HepG2 (cell line): Measurements from ENCODE around the gene MLST8. TPM values are rescaled to one million over a fixed set of nuclear protein-coding genes. Genes with fewer than 3 reads are reported as not detected.

Source experiments
- ATAD3A ChIP-seq: sonication (generic); formaldehyde crosslinking; IDR thresholded peaks from 2 replicates; pipeline ENCODE4 v1.4.0; 2020; ENCODE audit warnings: missing genetic modification reagents
- CEBPB ChIP-seq: IDR thresholded peaks from 2 replicates; pipeline ENCODE4 v1.6.1; 2011; ENCODE audit warnings: low read depth, low read length, improper control_type of control experiment, borderline replicate concordance
- DNMT1 ChIP-seq: sonication (generic); formaldehyde crosslinking; IDR thresholded peaks from 2 replicates; pipeline ENCODE4 v1.5.1; 2020; ENCODE audit warnings: mild to moderate bottlenecking, missing genetic modification reagents
- HNRNPUL1 ChIP-seq: fragments of 200-400 bp; formaldehyde crosslinking; IDR thresholded peaks from 2 replicates; pipeline ENCODE4 v1.6.1; 2017; ENCODE audit warnings: low read depth, mild to moderate bottlenecking, low read length, moderate library complexity
- HOXA3 ChIP-seq: sonication (generic); formaldehyde crosslinking; IDR thresholded peaks from 2 replicates; pipeline ENCODE4 v1.5.0; 2020; ENCODE audit warnings: missing genetic modification reagents
- MTF1 ChIP-seq: sonication (generic); formaldehyde crosslinking; IDR thresholded peaks from 2 replicates; pipeline ENCODE4 v1.5.0; 2020; ENCODE audit warnings: missing genetic modification reagents
- SETDB1 ChIP-seq: sonication (generic); formaldehyde crosslinking; IDR thresholded peaks from 2 replicates; pipeline ENCODE4 v1.5.1; 2020; ENCODE audit warnings: missing genetic modification reagents, mild to moderate bottlenecking, borderline replicate concordance
- STAG1 ChIP-seq: sonication (generic); formaldehyde crosslinking; IDR thresholded peaks from 2 replicates; pipeline ENCODE4 v1.4.0; 2020; ENCODE audit warnings: missing genetic modification reagents
- TGIF2 ChIP-seq: IDR thresholded peaks from 2 replicates; pipeline ENCODE4 v1.6.1; 2016; ENCODE audit warnings: control low read depth, missing compliant biosample characterization
- TOE1 ChIP-seq: sonication (generic); formaldehyde crosslinking; IDR thresholded peaks from 2 replicates; pipeline ENCODE4 v1.4.0; 2020; ENCODE audit warnings: mild to moderate bottlenecking, missing genetic modification reagents
- ZBTB3 ChIP-seq: sonication (generic); formaldehyde crosslinking; IDR thresholded peaks from 2 replicates; pipeline ENCODE4 v1.4.0; 2020; ENCODE audit warnings: low read depth, mild to moderate bottlenecking, moderate library complexity, missing genetic modification reagents, borderline replicate concordance
- ZFAT ChIP-seq: sonication (generic); formaldehyde crosslinking; conservative IDR thresholded peaks from 2 replicates; pipeline ENCODE4 v1.8.1; 2023; ENCODE audit warnings: missing genetic modification reagents, inconsistent platforms
- ZFX ChIP-seq: sonication (generic); formaldehyde crosslinking; IDR thresholded peaks from 2 replicates; pipeline ENCODE4 v1.4.0; 2020; ENCODE audit warnings: mild to moderate bottlenecking, low read depth, missing genetic modification reagents, moderate library complexity
- ZNF101 ChIP-seq: sonication (generic); formaldehyde crosslinking; IDR thresholded peaks from 2 replicates; pipeline ENCODE4 v1.4.0; 2020; ENCODE audit warnings: mild to moderate bottlenecking, low read depth, missing genetic modification reagents, borderline replicate concordance
- ZNF205 ChIP-seq: IDR thresholded peaks from 2 replicates; pipeline ENCODE4 v1.6.1; 2018; ENCODE audit warnings: missing biosample characterization, missing genetic modification reagents
- ZNF776 ChIP-seq: sonication (generic); formaldehyde crosslinking; IDR thresholded peaks from 2 replicates; pipeline ENCODE4 v1.4.0; 2020; ENCODE audit warnings: mild to moderate bottlenecking, missing genetic modification reagents
- ZNF788 ChIP-seq: sonication (generic); formaldehyde crosslinking; IDR thresholded peaks from 2 replicates; pipeline ENCODE4 v1.5.0; 2020; ENCODE audit warnings: mild to moderate bottlenecking, missing genetic modification reagents, borderline replicate concordance
- ZSCAN30 ChIP-seq: sonication (generic); formaldehyde crosslinking; IDR thresholded peaks from 2 replicates; pipeline ENCODE4 v1.5.0; 2020; ENCODE audit warnings: mild to moderate bottlenecking, missing genetic modification reagents
- polyA plus RNA-seq, 8 experiments: library from polyadenylated mRNA; depleted of rRNA in 3 of 8; stranded (reverse) in 7 of 8; unstranded in 1 of 8; fragments of >200 nt; fragmentation: Illumina TruSeq in 4 of 8; extraction: Trizol in 4 of 8; gene quantifications; 2 replicates each; pipeline versions ENCODE4 v1.2.1 to v1.2.3, GENCODE V29; 2011 to 2016; ENCODE audit warnings: low read depth in 4 of 8, missing spikeins in 1 of 8, mixed read lengths in 1 of 8; ENCODE audit not compliant: insufficient read depth in 1 of 8
- total RNA-seq, 5 experiments: library from RNA; depleted of rRNA; stranded (reverse); fragments of >200 nt; fragmentation: Illumina TruSeq; extraction: Trizol; gene quantifications; 2 replicates each; pipeline ENCODE4 v1.2.3, GENCODE V29; 2016; ENCODE audit warnings: low read depth in 1 of 5
- TF ChIP-seq, protein P1 (sequence below): sonication (generic); formaldehyde crosslinking; IDR thresholded peaks from 2 replicates; pipeline ENCODE4 v1.8.0; 2022; ENCODE audit warnings: mild to moderate bottlenecking, missing genetic modification reagents; ENCODE audit not compliant: insufficient replicate concordance
- TF ChIP-seq, protein P2 (sequence below): sonication (generic); formaldehyde crosslinking; IDR thresholded peaks from 2 replicates; pipeline ENCODE4 v1.5.0; 2020; ENCODE audit warnings: missing genetic modification reagents
- TF ChIP-seq, protein P3 (sequence below): sonication (generic); formaldehyde crosslinking; IDR thresholded peaks from 2 replicates; pipeline ENCODE4 v1.4.0; 2020; ENCODE audit warnings: missing genetic modification reagents
- TF ChIP-seq, protein P4 (sequence below): sonication (generic); formaldehyde crosslinking; IDR thresholded peaks from 2 replicates; pipeline ENCODE4 v1.5.0; 2020; ENCODE audit warnings: mild to moderate bottlenecking, missing genetic modification reagents, moderate library complexity

MLST8 gene
- total and polyA plus RNA-seq, 2 of the 13 experiments (the other 11 are each of a cell fraction or from before 2014, with no cell fraction given) = 30.8 to 72.7 TPM

DNA sequence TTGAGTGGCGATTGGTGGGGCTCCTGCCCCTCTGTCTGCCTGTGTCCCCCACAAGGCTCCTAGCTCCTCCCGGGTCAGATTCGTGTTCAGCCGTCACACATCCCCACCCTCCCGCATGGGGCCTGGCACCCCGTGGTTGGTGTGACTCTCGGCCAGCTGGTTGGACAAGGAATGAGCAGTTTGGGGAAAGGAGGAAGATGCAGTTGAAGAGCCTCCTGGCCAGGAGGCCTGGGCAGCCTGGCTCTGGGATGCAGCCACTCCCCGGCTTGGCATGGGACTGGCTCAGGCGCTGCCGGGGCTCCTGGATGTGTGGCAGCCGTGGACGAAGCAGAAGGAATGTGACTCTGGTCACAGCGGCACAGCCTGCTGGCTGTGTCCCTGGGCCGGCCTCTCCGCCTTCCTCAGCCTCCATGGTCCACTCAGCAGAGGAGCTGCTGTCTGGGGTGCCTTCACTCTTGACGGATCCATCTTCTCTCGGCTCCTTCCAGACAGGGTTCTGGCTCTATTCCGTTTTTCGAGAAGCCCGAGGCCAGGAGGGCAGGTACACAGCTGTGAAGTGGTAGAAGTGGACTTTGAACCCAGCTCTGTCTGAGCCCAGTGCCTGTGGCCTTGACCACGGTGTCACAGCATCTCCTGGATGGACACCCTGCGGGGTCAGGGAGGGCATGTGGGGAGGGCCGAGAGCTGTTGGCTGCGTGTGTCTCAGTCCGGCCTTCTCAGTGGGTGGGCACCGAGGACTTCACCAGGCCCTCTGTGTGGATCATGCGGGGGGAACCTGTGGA, 47.6 kb upstream of the MLST8 start (continued):
- TF ChIP-seq, protein P1, sequence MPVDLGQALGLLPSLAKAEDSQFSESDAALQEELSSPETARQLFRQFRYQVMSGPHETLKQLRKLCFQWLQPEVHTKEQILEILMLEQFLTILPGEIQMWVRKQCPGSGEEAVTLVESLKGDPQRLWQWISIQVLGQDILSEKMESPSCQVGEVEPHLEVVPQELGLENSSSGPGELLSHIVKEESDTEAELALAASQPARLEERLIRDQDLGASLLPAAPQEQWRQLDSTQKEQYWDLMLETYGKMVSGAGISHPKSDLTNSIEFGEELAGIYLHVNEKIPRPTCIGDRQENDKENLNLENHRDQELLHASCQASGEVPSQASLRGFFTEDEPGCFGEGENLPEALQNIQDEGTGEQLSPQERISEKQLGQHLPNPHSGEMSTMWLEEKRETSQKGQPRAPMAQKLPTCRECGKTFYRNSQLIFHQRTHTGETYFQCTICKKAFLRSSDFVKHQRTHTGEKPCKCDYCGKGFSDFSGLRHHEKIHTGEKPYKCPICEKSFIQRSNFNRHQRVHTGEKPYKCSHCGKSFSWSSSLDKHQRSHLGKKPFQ (CRISPR knock-in tag) = no peak
- TF ChIP-seq, protein P2, sequence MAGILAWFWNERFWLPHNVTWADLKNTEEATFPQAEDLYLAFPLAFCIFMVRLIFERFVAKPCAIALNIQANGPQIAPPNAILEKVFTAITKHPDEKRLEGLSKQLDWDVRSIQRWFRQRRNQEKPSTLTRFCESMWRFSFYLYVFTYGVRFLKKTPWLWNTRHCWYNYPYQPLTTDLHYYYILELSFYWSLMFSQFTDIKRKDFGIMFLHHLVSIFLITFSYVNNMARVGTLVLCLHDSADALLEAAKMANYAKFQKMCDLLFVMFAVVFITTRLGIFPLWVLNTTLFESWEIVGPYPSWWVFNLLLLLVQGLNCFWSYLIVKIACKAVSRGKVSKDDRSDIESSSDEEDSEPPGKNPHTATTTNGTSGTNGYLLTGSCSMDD (CRISPR knock-in tag) = no peak
- TF ChIP-seq, protein P3, sequence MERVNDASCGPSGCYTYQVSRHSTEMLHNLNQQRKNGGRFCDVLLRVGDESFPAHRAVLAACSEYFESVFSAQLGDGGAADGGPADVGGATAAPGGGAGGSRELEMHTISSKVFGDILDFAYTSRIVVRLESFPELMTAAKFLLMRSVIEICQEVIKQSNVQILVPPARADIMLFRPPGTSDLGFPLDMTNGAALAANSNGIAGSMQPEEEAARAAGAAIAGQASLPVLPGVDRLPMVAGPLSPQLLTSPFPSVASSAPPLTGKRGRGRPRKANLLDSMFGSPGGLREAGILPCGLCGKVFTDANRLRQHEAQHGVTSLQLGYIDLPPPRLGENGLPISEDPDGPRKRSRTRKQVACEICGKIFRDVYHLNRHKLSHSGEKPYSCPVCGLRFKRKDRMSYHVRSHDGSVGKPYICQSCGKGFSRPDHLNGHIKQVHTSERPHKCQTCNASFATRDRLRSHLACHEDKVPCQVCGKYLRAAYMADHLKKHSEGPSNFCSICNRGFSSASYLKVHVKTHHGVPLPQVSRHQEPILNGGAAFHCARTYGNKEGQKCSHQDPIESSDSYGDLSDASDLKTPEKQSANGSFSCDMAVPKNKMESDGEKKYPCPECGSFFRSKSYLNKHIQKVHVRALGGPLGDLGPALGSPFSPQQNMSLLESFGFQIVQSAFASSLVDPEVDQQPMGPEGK = peak; percentile 95
- TF ChIP-seq TGIF2 (CRISPR knock-in tag) (peak; percentile 48; the same call in 1 of the 2 replicates), DNMT1 (CRISPR knock-in tag) (no peak), ATAD3A (CRISPR knock-in tag) (no peak), CEBPB (no peak), ZSCAN30 (CRISPR knock-in tag) (no peak), ZFAT (CRISPR knock-in tag) (no peak), MTF1 (no peak), ZNF776 (peak; percentile 58; the same call in 1 of the 2 replicates), HNRNPUL1 (no peak), HOXA3 (CRISPR knock-in tag) (peak; percentile 74), ZNF101 (CRISPR knock-in tag) (no peak), ZNF205 (CRISPR knock-in tag) (peak; percentile 58; the same call in 1 of the 2 replicates), ZNF788 (peak; percentile 85), SETDB1 (CRISPR knock-in tag) (no peak), TOE1 (CRISPR knock-in tag) (no peak), ZFX (peak; percentile 80), ZBTB3 (no peak), STAG1 (CRISPR knock-in tag) (peak; percentile 16; the same call in 1 of the 2 replicates)
- TF ChIP-seq, protein P4, sequence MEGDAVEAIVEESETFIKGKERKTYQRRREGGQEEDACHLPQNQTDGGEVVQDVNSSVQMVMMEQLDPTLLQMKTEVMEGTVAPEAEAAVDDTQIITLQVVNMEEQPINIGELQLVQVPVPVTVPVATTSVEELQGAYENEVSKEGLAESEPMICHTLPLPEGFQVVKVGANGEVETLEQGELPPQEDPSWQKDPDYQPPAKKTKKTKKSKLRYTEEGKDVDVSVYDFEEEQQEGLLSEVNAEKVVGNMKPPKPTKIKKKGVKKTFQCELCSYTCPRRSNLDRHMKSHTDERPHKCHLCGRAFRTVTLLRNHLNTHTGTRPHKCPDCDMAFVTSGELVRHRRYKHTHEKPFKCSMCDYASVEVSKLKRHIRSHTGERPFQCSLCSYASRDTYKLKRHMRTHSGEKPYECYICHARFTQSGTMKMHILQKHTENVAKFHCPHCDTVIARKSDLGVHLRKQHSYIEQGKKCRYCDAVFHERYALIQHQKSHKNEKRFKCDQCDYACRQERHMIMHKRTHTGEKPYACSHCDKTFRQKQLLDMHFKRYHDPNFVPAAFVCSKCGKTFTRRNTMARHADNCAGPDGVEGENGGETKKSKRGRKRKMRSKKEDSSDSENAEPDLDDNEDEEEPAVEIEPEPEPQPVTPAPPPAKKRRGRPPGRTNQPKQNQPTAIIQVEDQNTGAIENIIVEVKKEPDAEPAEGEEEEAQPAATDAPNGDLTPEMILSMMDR = no peak
